GM19468 (cell line): ENCODE data around the gene SAP30.

Source experiments
- ATAC-seq: cut with Tn5 transposase; IDR thresholded peaks from one replicate; pipeline ENCODE4 v1.9.1; 2021; ENCODE audit warnings: mild to moderate bottlenecking, moderate library complexity, moderate number of reproducible peaks; ENCODE audit not compliant: unreplicated experiment; ENCODE audit errors: extremely low read depth

The SAP30 gene

DNA sequence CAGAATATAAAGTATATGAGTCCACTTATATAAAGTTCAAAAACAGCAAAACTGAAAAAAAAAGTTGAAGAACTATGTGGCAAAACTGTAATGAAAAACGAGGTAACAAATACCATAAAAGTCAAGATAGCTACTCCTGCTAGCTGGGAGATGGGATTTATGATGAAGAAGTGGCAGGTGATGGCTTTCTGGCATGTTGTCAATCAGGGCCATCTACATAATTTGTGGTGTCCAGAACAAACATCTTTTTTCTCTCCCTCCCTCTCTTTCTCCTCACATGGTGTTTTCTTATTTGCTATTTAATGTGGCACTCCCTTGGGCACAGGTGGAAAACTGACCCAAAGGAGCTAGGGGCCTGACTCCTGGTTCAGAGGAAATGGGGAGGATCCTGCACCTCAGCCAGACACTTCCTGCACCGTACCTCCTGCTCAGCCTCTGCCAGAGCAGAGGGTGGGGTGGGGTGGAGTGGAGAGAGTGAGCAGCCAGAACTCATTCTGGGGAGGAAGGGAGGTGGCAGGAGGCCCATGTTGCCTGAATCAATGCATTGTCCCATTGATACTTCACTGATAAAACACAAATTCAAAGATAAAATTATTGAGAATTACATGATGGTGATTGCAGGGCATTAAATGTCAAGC lies 5.3 kb upstream of the SAP30 start:
- ATAC-seq, result no peak

DNA sequence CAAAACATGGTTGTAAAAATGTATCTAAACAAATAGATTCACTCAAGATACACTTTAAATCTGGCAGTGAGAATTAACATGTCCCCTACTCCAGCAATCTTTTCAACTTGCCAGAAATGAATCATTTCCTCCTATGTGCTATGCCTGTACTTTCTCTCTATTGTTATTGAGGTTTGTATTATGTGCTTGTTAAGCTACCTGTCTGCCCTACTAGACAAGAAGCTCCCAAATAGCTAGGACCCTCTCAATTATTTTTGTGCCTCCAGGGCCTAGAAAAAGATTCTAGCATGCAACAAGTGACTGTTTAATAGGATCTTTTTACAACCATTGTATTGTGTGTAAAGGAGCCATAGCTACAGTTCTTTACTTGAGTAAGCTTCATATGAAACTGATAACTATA lies 3.5 kb upstream of the SAP30 start:
- no peak for ATAC-seq

DNA sequence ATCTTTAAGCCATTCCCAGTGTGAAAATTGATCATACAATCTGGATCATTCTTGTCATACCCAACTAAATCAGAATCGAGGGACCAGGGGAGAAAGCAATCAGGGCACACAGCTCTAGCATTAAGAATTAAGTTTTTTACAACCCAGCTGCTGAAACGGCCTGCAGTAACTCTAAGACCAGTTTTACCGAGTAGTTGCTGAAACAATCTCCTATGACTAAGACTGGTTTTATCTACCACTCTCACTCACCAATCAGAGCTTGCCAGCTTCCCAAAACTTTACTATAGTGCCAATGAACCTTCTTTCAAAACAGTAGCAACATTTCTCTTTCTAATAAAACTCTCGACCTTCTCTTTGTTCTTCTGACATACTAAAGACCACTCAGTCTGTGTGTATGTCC lies 2.8 kb upstream of the SAP30 start:
- ATAC-seq, result no peak

DNA sequence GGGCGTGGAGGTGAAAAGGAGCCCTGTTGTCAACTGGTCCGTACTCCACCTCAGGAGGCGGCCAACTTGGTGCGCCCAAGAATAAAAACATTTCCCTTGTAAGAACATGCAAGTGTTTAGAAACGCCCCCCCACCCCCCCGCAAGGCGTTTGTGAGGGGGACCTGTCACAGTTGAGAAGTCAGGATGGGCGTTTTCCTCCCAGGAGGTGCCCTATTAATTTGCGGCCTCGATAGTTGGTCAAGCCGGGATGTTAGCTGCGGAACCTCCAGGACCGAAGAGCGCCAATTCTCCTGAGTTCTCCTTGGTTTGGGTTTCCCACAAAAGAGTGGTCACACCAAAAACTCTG lies 651 bp upstream of the SAP30 start:
- no peak for ATAC-seq

DNA sequence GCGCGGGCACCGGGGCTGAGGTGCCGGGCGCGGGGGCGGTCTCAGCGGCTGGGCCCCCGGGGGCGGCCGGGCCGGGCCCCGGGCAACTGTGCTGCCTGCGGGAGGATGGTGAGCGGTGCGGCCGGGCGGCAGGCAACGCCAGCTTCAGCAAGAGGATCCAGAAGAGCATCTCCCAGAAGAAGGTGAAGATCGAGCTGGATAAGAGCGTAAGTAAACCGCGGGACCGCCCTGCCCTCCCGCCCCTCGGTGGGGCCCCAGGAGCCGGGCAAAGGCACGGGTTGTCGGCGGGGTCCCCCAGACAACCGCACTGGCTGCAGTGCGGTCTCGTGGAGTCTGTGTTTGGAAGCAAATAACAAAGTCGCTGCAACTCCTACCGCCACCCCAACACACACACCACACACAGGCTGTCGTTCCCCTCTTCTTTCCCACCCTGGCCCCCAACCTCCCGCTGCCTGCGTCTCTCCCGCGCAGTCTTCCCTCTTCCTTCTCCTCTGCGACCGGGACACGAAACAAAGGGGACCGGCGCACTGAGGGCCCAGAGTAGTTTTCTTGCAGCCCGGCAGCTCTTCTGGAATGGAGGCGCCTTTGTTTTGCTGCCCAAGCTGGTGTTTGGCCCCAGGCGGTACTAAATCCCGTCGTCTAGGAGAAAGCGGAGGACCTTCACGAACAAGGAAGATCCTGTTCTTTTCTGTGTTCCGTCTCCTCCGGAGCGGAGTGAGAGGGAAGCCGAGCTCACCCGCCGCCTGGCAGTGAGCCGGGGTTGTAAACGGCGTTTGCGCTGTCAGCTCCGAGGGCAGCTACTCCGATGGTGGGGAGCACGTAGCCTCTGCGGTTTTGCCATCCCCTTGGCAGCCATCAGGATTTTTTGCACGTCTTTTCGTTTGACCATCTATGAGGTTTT lies 788 bp downstream of the SAP30 start:
- ATAC-seq, result peak; percentile 8

DNA sequence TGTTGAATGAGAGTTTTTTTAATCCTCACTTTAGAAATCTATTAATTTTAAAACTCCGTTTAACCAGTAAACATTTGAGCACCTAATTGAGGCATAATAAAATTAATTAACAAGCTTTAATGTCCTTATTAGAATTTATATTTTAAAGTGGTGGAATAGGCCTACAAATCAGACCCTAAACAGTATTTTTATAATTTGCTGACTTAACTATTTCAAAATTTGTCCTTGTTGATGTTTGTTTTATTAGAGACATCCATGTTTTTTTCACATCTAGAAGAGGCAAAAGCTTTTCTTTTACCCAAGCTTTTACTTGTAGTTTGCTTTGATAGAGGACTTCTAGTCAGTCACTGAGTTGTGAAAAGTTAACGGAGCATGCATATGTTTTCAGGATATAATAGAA lies 3.8 kb downstream of the SAP30 start:
- no peak for ATAC-seq

DNA sequence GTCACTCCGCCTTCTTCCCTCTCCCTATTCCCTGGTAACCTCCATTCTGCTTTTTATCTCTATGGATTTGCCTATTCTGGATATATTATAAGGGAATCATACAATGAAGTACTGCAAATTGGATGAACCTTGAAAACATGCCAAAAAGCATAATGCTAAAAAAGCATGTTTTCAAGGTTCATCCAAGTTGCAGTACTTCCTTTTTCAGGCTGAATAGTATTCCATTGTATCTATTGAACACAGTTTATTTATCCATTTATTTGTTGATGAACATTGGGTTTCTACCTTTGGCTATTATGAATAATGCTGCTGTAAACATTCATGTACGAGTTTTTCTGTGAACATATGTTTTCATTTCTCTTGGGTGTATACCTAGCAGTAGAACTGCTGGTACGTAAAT lies 9.2 kb downstream of the SAP30 start:
- ATAC-seq, result no peak

DNA sequence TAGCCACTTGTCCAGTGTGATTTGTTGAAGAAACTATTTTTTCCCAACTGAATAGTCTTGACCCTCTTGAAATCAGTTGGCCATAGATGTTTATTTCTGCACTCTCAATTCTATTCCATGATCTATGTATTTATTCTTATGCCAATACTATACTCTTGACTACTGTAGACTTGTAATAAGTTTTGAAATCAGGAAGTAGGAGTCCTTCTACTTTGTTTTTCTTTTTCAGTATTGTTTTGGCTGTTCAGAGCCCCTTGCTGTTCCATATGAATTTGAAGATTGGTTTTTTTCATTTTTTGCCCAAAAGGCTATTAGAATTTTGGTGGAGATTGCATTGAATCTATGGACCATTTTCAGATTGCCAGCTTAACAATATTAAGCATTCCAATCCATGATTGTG lies 10.2 kb downstream of the SAP30 start:
- no peak for ATAC-seq

DNA sequence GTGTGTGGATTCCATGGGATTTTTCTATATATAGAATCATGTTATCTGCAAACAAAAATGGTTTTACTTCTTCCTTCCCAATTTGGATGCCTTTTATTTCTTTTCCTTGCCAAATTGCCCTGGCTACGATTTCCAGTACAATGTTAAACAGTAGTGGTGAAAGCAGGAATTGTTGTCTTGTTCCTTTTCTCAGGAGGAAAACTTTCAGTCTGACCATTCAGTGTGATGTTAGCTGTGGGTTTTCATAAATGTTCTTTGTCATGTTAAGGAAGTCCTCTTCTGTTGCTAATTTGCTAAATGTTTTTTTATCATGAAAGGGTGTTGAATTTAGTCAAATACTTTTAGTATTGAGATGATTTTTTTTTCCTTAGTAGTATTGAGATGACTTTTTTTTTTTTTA lies 10.9 kb downstream of the SAP30 start:
- no peak for ATAC-seq

DNA sequence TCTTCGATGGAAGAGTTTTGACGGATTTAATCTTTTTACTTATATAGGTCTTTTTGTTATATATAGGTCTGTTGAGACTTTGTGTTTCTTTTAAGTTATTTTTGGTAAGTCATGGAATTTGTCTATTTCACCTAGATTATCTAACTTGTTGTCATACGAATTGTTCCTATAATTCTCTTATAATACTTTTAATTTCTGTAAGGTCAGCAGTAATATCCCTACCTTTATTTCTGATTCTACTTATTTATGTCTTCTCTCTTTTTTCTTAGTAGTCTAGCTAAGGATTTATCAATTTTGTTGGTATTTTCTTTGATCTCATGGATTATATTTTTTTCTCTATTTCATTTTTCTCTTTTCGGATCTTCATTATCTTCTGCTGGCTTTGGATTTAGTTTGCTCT lies 11.6 kb downstream of the SAP30 start:
- ATAC-seq, result no peak

DNA sequence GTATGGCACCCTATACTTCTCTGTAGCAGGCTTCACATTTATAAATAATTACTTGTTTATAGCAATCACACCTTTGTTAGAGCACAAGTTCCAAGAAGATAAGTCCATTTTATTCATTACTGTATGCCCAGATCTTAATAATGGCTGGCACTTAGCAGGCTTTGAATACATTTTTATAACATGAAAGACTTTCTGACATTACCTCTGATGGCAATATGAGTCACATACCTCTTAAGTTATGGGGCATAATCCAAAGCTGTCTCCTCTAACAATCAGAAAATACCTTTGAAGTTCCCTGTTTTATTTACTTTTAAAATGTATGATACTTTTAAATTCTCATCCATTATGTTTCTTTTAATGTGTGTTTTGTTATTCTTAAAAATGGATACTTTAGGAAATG lies 16.0 kb downstream of the SAP30 start:
- ATAC-seq, result no peak

DNA sequence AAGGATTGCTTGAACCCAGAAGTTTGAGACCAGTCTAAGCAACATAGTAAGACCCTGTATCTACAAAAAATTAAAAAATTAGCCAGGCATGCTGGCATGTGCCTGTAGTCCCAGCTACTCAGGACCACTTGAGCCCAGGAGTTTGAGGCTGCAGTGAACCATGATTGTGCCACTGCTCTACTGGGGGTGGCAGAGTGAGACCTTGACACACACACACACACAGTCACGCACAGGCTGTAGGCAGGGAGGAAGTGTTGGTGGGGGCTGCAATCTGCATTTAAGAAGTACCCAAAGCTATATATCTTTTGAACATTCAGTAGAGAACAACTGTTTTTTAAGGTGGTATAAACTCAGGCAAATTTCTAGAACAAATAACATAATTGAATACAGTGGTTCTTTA lies 20.9 kb downstream of the SAP30 start:
- ATAC-seq, result no peak

DNA sequence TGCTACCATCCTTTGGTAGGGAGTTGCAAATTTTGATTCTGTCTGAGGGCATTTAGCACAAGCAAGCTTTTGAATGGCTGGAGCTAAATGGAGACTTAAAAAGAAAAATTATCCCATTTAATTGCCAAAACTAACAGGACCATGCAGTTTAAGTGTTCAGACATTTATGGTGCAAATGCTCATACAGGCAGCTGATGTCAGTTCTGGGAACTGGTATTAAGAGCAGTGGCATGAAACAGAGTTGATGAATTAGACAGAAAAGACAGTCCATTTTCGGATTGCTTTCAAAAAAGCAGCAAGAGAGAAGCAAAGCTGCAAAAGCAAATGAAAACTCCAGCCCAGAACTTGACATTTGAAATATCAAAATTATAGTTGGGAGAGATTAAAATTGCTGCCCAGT lies 26.9 kb downstream of the SAP30 start:
- no peak for ATAC-seq

DNA sequence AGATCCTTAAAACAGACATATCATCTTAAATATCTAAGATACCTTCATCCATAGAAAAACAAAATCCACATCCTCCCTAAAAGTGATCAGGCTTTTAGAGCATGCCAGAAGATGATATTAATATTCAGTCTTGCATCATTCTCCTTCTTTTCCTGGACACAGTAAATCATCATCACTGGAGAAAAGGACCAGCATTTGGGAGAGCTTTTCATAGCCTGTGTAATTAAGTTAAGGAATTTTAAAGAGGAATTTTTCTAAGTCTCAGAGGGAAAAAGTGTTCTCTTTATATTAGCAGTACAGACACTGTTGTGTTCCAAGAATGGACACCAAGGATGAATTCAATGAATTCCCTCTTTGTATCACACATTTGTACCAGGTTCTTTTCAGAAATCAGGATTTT lies 27.5 kb downstream of the SAP30 start:
- no peak for ATAC-seq

DNA sequence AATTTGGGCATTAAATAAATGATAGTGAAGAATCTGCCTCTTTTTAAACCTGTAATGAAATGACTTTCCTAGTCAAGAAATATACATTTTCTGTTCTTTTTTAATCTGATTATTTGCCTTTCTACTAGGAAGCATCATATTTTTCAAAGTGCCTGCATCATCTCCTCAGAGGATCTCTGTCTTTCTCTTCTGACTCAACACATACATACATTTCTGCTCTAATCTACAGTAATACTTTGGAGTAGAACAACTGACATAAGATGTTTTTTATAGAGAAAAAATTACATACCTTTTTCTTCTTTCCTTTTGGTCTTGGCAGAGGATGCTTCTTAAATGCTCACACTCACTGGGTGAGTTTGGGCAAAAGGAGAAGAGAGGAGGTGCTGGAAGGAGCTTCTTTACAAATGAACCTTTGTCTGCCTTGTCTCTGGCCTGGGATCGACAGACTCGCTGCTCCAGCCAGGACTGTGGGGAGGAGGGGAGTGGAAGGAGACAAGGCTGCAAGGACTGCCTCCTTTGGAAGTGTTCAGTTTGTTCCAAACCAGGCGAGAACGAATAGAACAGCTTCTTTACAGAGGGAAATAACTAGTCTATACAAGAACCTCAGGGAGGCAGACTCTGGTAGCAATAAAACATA lies 28.1 kb downstream of the SAP30 start, which contains the start of gene SCRG1:
Gene SCRG1 (minus strand): TSS at position 338 of the 637 bp plus-strand sequence. CDS start 7,702 bp downstream, outside the sequence.
- ATAC-seq, result no peak

DNA sequence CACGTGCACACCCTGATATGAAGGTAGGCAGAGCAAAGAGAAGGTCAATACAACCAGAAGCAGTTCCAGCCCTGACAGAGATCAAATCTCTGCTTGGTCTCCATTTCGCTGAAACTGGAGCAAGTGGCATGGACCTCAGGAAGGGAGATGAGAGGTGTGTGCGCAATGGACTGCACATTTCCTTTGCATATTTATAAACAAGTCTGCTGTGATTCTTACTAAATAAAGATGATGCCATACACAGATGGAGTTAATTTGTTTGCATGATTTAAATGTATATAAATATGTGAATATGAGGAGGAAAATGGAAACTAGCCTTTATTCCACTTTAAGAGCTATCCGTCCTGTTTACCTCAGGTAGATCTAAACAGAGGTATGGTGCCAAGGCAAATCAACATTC lies 30.3 kb downstream of the SAP30 start:
- ATAC-seq, result no peak

DNA sequence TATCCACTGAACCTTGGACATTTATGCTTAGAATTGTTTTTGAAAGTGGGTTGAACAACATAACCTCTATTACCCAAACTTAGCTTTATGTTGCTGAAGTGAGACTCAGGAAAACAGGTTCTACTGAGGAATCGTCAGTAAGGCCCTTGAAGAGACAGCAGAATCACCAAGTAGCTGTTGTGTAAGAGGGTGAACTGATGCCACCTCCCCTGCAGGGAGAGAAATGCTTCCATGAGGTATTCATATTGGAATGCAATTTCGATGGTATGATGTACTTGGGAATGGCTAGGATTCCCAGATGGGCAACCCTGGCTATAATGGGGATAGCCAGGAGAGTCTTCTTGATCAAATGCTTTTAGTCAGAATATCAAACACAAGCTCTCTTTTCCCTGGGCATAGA lies 32.3 kb downstream of the SAP30 start:
- ATAC-seq, result no peak

DNA sequence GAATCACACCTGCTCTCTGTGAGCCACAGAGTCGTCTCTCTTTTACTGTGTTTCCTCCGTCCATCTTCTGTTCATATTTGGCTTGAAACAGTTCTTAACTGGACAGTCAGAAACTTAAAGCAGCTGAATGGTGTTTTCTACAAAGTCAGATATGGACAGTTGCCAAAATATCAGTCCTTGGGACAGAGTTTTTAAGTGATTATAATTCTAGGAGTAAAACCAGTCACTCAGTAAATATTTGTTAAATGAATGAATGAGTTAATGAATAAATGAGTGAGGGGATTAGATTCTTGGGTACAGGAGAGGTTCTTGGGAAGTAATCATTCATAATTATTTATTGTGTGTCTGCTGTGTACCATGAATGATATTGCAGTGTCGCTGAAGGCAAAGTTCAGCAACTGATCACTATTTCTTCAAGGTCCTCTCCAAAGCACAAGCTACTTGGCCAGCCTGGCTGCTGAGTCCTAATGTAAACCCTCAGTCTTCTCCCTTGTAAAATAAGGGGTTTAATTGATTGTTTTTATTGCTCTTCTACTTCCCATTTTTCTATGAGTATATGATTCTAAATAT lies 33.6 kb downstream of the SAP30 start:
- no peak for ATAC-seq

DNA sequence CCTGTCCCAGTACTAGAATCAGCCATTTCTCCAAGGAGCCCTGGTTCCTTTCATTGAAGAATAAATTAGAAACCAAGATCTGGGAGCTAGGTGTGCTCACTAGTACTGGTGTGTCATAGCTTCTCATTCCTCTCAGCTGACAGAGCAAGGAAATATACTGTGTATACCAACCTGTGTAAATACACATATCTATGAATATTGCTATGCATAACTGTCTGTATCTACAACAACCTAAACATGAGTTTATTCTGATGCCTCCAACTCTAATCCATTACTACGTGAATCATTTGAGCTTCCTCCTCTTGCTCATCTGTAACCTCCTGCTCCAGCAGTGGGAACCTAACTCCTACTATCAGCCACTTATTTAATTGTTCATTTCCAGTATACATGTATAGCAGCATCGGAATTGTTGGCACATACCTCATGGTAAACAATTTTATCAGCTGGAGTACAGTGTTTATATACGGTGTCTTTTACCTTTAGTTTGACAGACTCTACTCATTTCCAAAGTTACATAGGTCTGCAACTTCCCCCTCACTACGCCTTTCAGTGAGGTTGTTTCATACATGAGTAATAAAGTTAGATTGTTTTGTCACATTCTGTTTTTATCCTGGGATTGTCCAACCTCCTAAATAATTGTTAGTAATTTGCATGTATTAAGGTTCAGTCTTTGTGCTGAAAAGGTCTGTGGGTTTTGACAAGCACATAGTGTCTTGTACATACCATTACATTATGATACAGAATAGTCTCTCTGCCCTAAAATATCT lies 35.3 kb downstream of the SAP30 start:
- ATAC-seq, result no peak

DNA sequence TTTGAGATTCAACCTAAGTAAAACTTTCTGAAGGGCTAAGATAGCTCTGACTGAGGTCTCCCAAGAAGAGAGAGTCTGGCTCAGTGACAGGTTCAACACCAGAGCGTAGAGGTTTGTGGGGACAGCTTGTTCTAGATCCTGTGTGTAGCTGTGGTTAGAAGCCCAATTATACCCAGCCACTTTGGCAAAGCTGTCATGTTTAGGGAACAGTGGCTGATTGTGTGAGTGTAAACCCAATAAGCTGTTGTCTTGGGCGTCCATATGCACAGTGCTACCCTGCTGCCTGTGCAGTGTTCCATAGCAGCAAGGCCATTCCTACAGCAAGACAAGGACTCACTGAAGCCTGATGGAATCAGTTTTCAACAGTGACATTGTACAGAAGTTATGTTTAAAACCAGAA lies 39.3 kb downstream of the SAP30 start:
- ATAC-seq, result no peak
